IPS-NIHi7 (cell line): ENCODE measurements around the gene ANKRD24.
"Not testable (repeated sequence)": the region's sequence is repeated elsewhere in the genome, so short reads cannot be mapped to it uniquely, and the experiment has no call there.

Experiments
- DNase-seq: peaks from one replicate; pipeline ENCODE4 v3.0.0; 2012; ENCODE audit warnings: mixed read lengths; ENCODE audit errors: extremely low spot score

ANKRD24 gene

DNA sequence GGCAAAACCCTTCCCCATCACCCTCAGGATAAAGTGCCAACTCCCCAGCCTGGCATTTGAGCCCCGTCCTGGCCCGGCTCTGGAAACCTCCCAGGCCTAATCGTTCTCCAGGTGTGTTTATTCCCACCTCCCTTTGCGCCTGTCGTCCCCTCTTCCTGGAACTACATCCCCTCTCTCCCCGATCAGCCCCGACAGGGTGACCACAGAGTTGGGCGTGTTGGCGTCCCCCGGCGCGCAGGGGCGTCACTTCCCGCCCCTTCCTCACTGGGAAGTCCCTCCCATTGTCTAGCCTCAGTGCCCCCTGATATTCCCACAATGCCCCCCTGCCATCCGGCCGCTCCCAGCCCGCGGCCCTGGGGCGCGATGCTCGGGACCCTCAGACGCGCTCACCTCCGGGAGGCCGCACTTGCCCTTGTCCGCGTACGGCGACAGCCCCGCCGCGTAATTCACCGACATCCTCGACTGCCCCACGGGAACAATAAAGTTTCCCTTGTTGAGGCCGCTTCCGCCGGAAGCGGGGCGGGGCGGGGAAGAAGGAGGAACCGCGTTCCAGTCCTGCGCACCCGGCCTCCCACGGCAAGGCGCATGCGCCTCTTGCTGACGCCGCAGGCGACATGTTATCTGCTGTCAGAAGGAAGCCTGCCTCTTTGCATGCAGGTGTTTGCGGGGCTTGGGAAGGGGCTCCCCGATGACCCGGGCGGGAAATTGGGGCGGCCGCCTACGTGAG is at the start of gene ANKRD24, which contains the start of gene SIRT6:
Gene ANKRD24, plus strand, starts transcription at position 606 of the 727 bp plus-strand sequence. CDS start 3,737 bp downstream, outside the sequence.
Gene SIRT6, minus strand, starts transcription at position 480 of the 727 bp plus-strand sequence. Its CDS starts 24 bp downstream, at position 456.
- peak; percentile 100 for DNase-seq

DNA sequence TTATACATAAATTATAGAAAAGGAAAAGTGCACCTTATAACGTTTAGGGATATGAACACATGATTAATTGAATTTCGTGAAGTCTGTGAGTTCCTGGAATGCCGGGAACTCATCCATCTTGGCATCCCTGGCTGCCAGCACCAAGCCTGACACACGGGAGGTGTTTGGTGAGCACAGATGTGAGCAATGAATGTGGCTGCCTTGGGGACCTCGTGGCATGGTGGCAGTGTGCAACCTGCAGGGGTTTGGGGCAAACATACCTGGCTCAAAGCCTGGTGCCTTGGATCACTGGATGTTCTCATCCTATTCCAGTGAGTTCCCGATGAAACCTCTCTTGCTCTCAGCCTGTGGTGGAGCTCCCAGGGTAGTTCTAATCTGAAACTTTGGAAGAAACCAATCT is 48.1 kb upstream of the ANKRD24 start:
- no peak for DNase-seq

DNA sequence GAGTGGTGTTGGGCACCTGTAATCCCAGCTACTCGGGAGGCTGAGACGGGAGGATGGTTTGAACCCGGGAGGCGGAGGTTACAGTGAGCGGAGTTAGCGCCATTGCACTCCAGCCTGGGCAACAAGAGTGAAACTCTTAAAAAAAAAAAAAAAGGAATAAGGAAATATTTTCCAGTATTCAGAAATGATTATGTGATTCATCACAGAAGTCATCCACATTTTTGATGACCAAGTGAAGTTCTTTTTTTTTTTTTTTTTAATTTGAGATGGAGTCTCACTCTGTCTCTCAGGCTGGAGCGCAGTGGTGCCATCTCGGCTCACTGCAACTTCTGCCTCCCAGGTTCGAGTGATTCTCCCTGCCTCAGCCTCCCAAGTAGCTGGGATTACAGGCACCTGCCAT is 47.1 kb upstream of the ANKRD24 start:
- not testable (repeated sequence) for DNase-seq

DNA sequence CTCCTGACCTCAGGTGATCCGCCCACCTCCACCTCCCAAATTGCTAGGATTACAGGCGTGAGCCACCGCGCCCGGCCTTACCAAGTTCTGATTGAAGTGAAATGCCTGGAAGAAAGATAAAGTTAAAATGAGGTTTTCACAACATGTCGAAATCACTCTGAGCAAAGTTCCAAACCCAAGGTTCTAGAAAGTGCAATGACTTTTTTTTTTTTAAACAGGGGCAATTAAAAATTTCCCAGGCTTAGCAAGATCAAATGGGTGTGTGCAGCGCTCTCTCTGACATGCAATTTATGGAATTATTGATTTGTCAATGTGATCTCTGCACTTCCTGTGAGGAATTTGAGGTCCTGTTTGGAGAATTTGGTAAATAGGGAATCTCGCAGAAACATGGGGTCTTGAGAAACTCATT is 45.8 kb upstream of the ANKRD24 start:
- DNase-seq, result no peak

DNA sequence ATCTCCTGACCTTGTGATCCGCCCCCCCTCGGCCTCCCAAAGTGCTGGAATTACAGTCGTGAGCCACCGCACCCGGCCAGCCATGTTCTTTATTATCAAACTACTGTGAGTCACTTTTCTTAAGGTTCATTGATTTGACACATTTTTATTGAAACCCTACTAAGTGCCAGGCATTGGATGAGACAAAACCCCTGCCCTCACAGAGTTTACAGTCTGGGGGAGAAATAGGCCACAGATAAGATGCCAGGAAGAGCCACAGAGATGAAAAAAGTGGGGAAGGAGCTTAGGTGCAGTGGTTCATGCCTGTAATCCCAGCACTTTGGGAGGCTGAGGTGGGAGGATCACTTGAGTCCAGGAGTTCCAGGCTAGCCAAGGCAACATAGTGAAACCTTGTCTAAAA is 44.0 kb upstream of the ANKRD24 start:
- DNase-seq, result no peak

DNA sequence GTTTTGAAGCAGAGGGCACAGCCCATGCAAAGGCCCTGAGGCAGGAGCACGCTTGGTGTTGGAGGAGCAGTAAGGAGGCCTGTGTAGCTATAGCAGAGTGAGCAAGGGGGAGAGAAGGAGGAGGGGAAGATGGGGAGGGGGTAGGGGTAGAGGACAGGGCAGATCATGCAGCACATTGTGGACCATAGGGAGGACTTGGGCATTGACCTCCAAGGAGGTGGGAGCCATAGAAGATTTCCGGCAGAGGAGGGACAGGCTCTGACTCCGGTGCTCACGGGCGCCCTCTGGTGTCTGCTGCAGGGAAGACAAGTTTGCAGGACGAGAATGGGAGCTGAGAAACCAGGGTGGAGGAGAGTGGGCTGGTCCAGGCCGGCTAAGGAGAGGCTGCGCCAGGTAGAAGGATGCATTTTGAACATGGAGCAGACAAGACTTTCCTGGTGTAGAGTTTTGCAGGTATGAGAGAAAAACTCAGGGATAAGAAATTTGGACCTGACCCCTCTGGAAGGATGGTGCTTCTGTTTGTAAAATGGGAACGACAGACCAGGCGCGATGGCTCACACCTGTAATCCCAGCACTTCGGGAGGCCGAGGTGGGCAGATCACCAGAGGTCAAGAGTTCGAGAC is 42.8 kb upstream of the ANKRD24 start:
- peak; percentile 93 for DNase-seq

DNA sequence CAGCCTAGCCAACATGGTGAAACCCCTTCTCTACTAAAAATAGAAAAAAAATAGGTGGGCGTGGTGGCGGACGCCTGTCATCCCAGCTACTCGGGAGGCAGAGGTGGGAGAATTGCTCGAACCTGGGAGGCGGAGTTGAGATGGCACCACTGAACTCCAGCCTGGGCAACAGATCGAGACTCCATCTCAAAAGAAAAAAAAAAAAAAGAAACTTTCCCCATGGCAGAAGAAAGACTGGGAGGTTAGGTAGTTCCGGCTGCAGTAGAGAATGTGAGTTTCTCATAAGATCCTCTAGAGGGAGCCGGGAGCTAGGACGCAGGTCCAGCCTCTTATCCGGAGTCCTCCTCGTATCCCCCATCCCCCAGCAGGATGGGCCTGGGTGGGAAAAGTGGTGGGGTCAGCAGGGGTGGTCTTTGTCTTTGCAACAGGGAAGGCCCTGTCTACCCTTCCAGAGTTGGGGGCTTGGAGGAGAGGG is 42.2 kb upstream of the ANKRD24 start:
- DNase-seq, result peak; percentile 93

DNA sequence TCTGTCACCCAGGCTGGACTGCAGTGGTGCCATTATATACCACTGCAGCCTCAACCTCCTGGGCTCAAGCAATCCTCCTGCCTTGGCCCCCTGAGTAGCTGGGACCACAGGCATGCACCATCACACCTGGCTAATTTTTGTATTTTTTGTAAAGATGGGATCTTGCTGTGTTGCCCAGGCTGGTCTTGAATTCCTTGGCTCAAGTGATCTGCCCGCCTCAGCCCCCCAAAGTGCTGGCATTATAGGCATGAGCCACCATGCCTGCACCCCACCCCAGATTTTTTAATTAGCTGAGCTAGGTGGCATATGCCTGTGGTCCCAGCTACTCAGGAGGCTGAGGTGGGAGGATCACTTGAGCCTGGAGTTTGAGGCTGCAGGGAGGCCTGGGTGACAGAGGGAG is 39.6 kb upstream of the ANKRD24 start:
- not testable (repeated sequence) for DNase-seq

DNA sequence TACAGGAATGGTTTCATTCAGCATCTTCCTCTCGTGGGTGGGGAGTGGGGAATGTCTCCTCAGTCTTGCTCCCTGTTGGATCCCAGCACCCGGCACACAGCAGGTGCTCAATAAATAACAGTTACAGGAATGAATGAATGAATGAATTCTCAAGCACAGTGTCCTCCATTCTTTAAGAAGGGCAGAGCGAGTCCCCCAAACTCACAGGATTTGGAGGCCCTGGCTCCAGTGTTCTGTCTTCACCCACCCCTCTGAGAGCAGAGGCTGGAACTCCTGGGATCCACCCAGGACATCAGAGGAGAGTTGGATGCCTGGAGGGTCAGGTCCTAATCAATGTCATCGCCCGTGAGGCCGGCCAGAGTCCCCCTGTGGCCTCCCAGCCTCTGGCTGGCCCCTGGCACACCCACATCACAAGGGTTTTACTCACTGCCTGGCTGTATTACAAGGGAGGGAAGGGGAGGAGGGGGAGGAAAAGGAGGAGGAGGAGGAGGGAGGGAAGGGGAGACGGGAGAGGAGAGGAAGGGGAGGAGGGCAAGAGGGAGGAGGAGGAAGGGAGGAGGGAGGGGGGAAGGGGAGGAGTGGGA is 37.7 kb upstream of the ANKRD24 start:
- no peak for DNase-seq

DNA sequence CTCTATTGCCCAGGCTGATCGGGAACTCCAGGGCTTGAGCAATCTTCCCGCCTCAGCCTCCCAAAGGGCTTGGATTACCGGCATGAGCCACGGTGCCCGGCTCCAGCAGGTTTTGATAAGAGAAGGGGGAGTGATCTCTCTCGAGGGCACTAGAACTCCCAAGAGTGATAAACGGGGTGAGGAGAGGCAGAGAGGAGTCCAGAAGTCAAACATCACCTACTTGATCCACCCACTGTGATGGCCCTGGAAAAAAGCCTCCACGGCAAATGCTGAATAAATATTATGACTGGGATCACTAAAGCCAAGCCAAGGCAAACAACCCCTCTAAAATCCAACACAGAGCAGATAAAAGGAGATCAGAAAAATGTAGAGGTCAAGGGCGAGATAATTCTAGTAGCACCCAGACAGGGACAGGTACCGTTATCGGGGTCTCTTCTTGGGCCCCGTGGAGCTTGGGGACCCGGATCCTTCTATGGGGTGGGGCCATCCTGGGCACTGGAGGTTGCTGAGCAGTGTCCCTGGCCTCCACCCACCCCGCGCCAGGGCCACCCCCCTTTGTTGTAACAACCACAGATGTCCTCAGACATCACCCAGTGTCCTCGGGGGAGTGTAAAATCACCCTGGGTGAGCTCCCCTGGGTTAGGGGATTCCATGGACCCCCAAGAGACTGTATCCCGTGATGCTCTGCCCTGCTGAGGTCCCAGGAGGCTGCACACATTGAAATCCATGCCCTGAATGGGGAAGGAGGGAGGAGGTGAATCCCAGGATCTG is 32.8 kb upstream of the ANKRD24 start:
- DNase-seq, result no peak

DNA sequence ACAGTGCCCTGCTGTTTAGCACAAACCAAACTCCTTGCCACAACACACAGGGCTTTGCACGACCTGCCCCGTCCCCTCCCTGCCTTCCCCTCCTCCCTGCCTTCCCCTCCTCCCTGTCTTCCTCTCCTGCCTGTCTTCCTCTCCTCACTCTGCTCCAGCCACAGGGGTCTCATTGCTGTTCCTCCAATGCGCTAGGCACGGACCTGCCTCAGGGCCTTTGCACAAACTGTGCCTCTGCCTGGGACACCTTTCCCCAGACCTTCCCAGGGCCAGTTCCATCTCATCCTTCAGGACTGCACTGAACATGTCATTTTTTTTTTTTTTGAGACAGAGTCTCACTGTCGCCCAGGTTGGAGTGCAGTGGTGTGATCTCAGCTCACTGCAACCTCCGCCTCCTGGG is 30.9 kb upstream of the ANKRD24 start:
- DNase-seq, result no peak

DNA sequence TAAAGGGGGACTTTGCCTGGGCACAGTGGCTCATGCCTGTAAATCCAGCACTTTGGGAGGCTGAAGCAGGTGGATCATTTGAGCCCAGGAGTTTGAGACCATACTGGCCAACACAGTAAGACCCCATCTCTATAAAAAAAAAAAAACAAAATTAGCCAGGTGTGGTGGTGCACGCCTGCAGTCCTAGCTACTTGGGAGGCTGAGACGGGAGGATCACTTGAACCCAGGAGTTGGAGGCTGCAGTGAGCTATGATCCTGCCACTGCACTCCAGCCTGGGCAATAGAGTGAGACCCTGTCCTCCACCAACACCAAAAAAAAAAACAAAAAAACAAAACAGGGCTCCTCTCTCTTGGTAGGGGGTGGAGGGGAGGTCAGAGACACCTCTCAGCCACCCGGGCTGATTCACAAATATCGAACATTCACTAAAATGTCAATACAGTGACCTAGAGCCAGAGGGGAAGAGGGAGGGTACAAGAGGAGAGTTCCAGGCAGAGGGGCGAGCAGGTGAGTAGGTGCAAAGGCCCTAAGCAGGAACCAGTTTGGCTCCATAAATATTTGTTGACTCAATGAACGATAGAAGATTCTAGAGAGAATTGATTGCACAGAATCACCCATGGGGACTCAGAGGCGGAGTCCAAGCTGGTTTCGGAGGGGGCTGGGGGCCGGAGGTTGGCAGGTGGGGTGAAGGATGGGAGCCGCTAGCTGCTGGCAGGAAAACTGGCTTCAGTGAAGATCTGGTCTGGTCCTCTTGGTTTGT is 30.1 kb upstream of the ANKRD24 start:
- no peak for DNase-seq

DNA sequence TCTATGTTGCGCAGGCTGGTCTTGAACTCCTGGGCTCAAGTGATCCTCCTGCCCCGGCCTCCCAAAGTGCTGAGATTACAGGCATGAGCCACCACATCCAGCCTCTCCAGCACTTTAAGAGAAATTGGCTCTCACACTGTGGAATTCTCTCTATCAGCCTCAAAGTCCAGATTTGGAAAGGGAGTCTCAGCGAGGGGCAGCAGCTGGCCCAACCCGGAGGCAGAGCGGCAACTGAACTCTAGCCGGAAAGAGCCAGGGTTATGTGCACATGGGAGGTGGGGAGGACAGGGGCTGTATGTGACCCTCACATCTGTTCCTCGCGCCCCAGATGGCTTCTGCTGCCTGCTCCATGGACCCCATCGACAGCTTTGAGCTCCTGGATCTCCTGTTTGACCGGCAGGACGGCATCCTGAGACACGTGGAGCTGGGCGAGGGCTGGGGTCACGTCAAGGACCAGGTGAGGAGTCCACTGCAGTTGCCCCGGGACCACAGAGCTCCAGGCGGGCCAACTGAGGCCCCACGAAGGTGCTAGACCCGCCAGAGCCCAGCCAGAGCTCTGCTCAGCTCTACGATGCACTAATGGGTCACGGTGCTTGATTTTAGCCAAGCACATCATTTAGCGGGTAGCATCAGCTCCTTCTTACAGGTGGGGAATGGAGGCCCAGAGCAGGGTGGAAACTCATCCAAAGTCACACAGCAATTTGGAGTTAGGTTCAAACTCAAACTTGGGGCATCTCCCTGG is 27.7 kb upstream of the ANKRD24 start:
- DNase-seq, result no peak

DNA sequence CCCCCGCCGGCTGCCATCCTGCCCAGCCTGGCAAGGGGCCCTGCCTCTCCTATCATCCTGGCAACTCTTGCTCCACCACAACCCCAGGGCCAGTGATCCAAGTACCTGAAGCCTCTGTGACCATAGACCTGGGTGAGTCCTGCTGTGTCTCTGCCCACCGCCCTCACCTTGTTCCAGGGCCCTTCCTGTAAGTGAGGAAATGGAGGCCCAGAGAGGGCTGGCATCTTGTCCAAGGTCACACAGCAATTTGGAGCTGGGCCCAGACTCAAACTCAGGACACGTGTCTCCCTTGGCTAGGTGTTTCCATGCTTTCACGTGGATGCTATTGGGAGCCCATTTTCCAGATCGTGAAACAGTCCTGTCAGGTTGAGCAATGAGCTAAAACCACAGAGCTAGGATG is 25.3 kb upstream of the ANKRD24 start:
- no peak for DNase-seq

DNA sequence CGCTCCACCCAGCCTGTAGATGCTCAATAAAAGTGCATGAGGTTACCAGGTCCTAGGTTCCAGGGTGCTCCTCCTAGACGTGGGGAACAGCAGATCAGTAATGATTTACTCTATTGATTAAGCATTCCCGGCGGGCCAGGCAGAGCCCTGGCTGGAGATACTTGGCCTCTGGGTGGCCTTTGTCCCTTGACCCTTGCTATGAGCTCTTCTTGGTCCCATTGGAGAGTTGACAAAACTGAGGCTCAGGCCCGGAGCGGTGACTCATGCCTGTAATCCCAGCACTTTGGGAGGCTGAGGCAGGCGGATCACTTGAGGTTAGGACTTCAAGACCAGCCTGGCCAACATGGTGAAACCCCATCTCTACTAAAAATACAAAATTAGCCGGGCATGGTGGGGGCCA is 24.5 kb upstream of the ANKRD24 start:
- DNase-seq, result not testable (repeated sequence)

DNA sequence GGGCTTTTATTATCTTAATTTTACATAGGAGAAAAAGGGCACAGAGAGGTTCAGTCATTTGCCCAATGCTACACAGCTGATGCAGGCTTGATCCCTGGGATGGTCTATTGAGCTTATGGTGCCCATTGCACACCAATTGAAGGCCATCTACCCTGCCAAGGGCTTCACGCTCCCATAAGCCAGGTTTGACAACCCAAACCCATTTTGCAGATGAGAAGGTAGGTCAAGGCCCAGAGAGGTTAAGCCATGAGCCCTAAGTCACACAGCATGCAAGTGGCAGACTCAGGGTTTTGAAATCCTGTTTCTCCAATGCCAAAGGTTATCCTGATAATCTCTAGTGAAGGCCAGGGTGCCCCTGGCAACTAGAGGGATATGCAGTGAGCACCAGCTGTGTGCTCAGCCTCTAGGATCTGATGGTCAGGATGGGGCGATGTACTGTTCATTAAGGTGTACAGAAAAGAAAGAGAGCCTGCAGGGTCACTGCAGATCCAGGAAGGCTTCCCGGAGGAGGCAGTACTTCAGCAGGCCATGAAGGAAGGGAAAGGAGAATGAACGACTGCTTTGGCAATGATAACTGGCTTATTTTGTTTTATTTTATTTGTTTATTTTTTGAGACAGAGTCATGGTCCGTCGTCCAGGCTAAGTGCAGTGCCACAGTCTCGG is 20.9 kb upstream of the ANKRD24 start:
- DNase-seq, result no peak

DNA sequence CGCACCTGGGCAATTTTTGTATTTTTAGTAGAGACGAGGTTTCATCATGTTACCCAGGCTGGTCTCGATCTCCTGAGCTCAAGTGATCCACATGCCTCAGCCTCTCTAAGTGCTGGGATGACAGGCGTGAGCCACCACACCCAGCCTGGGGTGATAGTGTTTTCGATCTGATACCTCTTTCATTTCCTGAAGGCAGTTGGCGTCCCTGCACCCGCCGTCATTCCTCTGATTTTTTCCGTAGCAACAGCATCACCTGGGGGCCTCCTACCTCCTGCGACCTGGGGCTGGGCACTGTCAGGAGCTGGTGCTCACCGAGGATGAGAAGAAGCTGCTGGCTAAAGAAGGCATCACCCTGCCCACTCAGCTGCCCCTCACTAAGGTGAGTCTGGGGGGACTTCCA is 18.2 kb upstream of the ANKRD24 start:
- DNase-seq, result no peak

DNA sequence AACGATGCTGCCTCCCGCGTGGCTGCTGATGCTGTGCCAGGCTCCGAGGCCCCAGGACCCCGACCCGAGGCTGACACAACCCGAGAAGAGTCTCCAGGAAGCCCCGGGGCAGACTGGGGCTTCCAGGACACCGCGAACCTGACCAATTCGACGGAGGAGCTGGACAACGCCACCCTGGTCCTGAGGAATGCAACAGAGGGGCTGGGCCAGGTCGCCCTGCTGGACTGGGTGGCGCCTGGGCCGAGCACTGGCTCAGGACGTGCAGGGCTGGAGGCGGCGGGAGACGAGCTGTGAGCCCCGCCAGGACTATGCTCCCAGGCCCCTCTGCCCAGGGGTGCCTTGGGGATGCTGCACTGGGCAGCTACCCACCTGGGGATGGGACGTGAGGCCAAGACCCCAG is 10.8 kb upstream of the ANKRD24 start:
- no peak for DNase-seq

DNA sequence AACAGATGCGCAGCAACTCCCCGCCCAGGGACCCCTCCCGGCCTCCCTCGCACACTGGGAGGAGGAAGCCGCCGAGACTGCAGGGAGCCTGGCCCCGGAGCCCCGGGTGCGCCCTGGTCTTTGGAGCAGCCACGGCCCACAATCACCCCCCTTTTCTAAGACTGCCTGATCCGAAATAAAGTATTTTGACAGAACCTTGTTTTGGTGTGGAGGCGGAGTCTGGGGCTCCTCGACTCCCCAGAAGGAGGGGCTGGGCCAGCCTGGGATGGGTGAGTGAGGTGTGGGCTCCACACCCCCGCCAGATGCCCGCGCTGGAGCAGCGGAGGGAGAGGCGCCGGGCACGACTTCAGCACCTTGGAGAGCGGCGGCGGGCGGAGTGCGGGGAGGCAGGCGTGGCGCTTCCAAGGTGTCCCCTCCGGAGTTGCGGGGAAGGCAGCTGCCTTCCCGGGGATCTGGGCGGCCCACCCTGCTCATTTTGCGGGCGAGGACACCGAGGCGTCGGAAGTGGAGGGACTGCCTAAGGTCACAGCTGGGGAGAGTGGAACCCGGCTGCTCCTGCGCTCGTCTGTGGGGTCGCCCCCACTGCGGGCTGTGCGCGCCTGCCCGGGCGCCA is 9.5 kb upstream of the ANKRD24 start:
- peak; percentile 86 for DNase-seq
